HCT116 (cell line): ENCODE data around the gene CFAP43. TPM values are rescaled to one million over a fixed set of nuclear protein-coding genes. Genes with fewer than 3 reads are reported as not detected.

ENCODE experiments used
- ATAC-seq: fragments of 200-7000 bp; cut with Tn5 transposase; 2 replicates; pipeline ENCODE4 v1.9.1; 2020; ENCODE audit warnings: mild to moderate bottlenecking, moderate library complexity
- BruUV-seq: library from RNA; stranded (reverse); fragments of 400-500 nt; replicated peaks from 2 replicates; lab custom pipeline; 2021; lab: Mats Ljungman, UMichigan
- CTCF ChIA-PET: fragments of 300-600 bp; sonication (Branson Sonifier 250); formaldehyde crosslinking; loops from one replicate; lab custom pipeline; 2021; ENCODE audit warnings: antibody characterized with exemption; lab: Charles Lee
- POLR2A ChIA-PET: fragments of 300-600, 350-600 bp; sonication (Branson Sonifier 250); formaldehyde crosslinking; loops from one replicate; lab custom pipeline; 2021; ENCODE audit warnings: antibody characterized with exemption; lab: Charles Lee
- RAD21 ChIA-PET, 2 experiments: fragments of 300-600 bp; sonication (Branson Sonifier 250); formaldehyde crosslinking; loops; one replicate each; lab custom pipeline; 2023; ENCODE audit warnings: low total read pairs in 2 of 2; ENCODE audit not compliant: uncharacterized antibody in 2 of 2, unreplicated experiment in 2 of 2, low non-redundant PET in 1 of 2; lab: Charles Lee
- DNase-seq: peaks from one replicate; pipeline ENCODE4 v3.0.0-alpha.2; 2010; ENCODE audit warnings: low read depth, low spot score
- H2AFZ ChIP-seq: fragments of 200-600 bp; shearing (Covaris generic), sonication (generic); 2 replicates; pipeline ENCODE4 v1.6.1; 2017; ENCODE audit warnings: low read depth, mixed run types, mixed read lengths, antibody characterized with exemption, low read length; ENCODE audit not compliant: poor library complexity, severe bottlenecking
- H3K27ac ChIP-seq: 2 replicates; pipeline ENCODE4 v1.5.1; 2012; ENCODE audit warnings: low read depth, low read length
- H3K27me3 ChIP-seq: fragments of 200-600 bp; sonication (generic); 2 replicates; pipeline ENCODE4 v1.6.1; 2016; ENCODE audit warnings: mixed run types, low read length, mixed read lengths; ENCODE audit not compliant: insufficient read depth
- H3K36me3 ChIP-seq, 2 experiments: fragments of 200-500 bp in 1 of 2; fragments of 200-600 bp in 1 of 2; sonication (Bioruptor generic) in 1 of 2; sonication (generic) in 1 of 2; 2 replicates each; pipeline versions ENCODE4 v1.5.1 to v1.6.1; 2014 to 2016; ENCODE audit warnings: low read length in 2 of 2, inconsistent platforms in 1 of 2, mixed read lengths in 1 of 2, mixed run types in 1 of 2; ENCODE audit not compliant: insufficient read depth in 2 of 2, control insufficient read depth in 1 of 2
- H3K4me1 ChIP-seq, 2 experiments: fragments of 200-600 bp in 1 of 2; sonication (generic) in 1 of 2; 2 replicates each; pipeline versions ENCODE4 v1.5.1 to v1.6.1; 2012 to 2017; ENCODE audit warnings: low read length in 2 of 2, inconsistent platforms in 1 of 2, mild to moderate bottlenecking in 1 of 2, mixed read lengths in 1 of 2, mixed run types in 1 of 2, moderate library complexity in 1 of 2; ENCODE audit not compliant: insufficient read depth in 2 of 2, control insufficient read depth in 1 of 2
- H3K4me2 ChIP-seq: fragments of 200-600 bp; sonication (generic); 2 replicates; pipeline ENCODE4 v1.6.1; 2017; ENCODE audit warnings: mixed run types, low read length, mixed read lengths
- H3K4me3 ChIP-seq, 2 experiments: fragments of 200-600 bp in 1 of 2; sonication (generic) in 1 of 2; replicated peaks in 1 of 2; 2 replicates each; pipeline ENCODE4 v1.5.1; 2011 to 2016; ENCODE audit warnings: low read length in 2 of 2, control low read depth in 1 of 2, low read depth in 1 of 2, mild to moderate bottlenecking in 1 of 2, mixed read lengths in 1 of 2, mixed run types in 1 of 2
- H3K79me2 ChIP-seq: fragments of 200-600 bp; sonication (generic); 2 replicates; pipeline ENCODE4 v1.6.1; 2017; ENCODE audit warnings: mild to moderate bottlenecking, mixed run types, low read length, moderate library complexity, mixed read lengths; ENCODE audit not compliant: insufficient read depth
- H3K9ac ChIP-seq: fragments of 200-600 bp; sonication (generic); 2 replicates; pipeline ENCODE4 v1.6.1; 2016; ENCODE audit warnings: low read length, mixed read lengths
- H3K9me2 ChIP-seq: fragments of 200-600 bp; sonication (generic), shearing (Covaris generic); 2 replicates; pipeline ENCODE4 v1.6.1; 2017; ENCODE audit warnings: mixed run types, mild to moderate bottlenecking, moderate library complexity; ENCODE audit not compliant: insufficient read depth
- H3K9me3 ChIP-seq, 2 experiments: fragments of 200-500 bp in 1 of 2; fragments of 200-600 bp in 1 of 2; sonication (Bioruptor generic) in 1 of 2; sonication (generic) in 1 of 2; 2 replicates each; pipeline ENCODE4 v1.6.1; 2014 to 2017; ENCODE audit warnings: low read length in 2 of 2, mixed read lengths in 2 of 2, inconsistent platforms in 1 of 2, low read depth in 1 of 2, mild to moderate bottlenecking in 1 of 2, mixed run types in 1 of 2, moderate library complexity in 1 of 2; ENCODE audit not compliant: control insufficient read depth in 1 of 2, insufficient read depth in 1 of 2
- H4K20me1 ChIP-seq: fragments of 200-600 bp; sonication (generic), shearing (Covaris generic); 2 replicates; pipeline ENCODE4 v1.6.1; 2017; ENCODE audit warnings: mixed run types, mild to moderate bottlenecking, moderate library complexity; ENCODE audit not compliant: insufficient read depth
- CEBPB ChIP-seq: IDR thresholded peaks from 2 replicates; pipeline ENCODE4 v1.6.1; 2012; ENCODE audit warnings: low read depth
- RAD21 ChIP-seq: IDR thresholded peaks from 2 replicates; pipeline ENCODE4 v1.6.1; 2012; ENCODE audit warnings: low read depth, mild to moderate bottlenecking
- SRF ChIP-seq: IDR thresholded peaks from 2 replicates; pipeline ENCODE4 v1.6.1; 2012; ENCODE audit warnings: low read depth
- intact Hi-C: fragments of 100-400 bp; cut with micrococcal nuclease; formaldehyde crosslinking; loops from 2 replicates; pipeline ENCODE4 v1.10.0; 2022
- microRNA counts: library from miRNA; unstranded; fragments of <30 nt; microRNA quantifications from one replicate; lab custom pipeline; 2015
- microRNA-seq: library from miRNA; unstranded; fragments of <30 nt; microRNA quantifications from one replicate; pipeline ENCODE4, GENCODE V29; 2016; ENCODE audit warnings: borderline number of aligned reads
- total RNA-seq: library from RNA; stranded (reverse); gene quantifications from one replicate; pipeline ENCODE4 v1.2.1, GENCODE V29; 2021; ENCODE audit not compliant: unreplicated experiment
- TF ChIP-seq, protein P1 (sequence below), 3 experiments: fragments of 200-600 bp in 1 of 3; sonication (generic) in 1 of 3; IDR thresholded peaks in 2 of 3; conservative IDR thresholded peaks in 1 of 3; 2 replicates each; pipeline ENCODE4 v1.5.1; 2012 to 2017; ENCODE audit warnings: low read depth in 2 of 3, low read length in 2 of 3, antibody characterized with exemption in 1 of 3, borderline replicate concordance in 1 of 3, control low read depth in 1 of 3, mild to moderate bottlenecking in 1 of 3, mixed read lengths in 1 of 3, mixed run types in 1 of 3, moderate library complexity in 1 of 3; ENCODE audit not compliant: insufficient read depth in 1 of 3

Gene CFAP43
- total RNA-seq, 1 experiment from 2014 or later, result 4.0 TPM

DNA sequence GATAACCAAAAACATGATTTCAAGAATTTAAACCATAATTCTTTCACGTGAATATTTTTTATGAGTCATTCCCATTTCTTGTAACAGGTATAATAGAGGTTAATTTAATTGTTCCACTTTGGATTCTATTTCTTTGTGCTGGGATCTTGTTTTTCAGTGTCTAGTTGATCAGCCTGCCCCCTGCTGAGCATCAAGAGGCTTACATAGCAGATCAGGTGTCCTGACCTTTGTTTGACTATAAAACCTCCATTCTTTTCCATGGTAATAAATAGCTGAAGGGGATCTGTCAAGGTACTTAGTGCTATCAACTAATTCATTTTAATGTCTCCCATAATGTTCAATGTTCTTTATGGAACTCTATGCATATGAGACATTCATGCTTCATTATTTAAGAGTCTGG is 151.4 kb downstream of the CFAP43 start:
- ChIA-PET CTCF (interaction anchor here (0.6 to 1.6 kb wide), 6 partner anchors 35 to 193 kb away, joined by 3 to 7 read pairs (median 4); partner anchors contain the start of gene SFR1), RAD21 (interaction anchor here in 1 of 2 experiments (1.1 kb wide), 1 partner anchor 42 kb away, joined by 3 read pairs; no protein-coding TSS in a partner anchor)
- Histone ChIP-seq H3K9me3 (no peaks in the 10 kb centered on the region), H3K4me3 (no peak overlapping the region), H3K36me3 (no peaks in the 10 kb centered on the region), H3K27me3 (no peaks in the 10 kb centered on the region), H2AFZ (peak overlapping the region; percentile 64), H3K79me2 (no peaks in the 10 kb centered on the region), H3K4me2 (no peak overlapping the region), H3K9ac (no peak overlapping the region), H3K4me1 (peaks cover 14 to 26% of the 10 kb centered on the region in 2 experiments)
- no TSS peak for BruUV-seq
- intact Hi-C loops, result loop anchor here (1.0 to 2.0 kb wide), 2 partner anchors 42 to 192 kb away; partner anchors contain the start of gene SFR1
- peak; percentile 59 for DNase-seq
- TF ChIP-seq, protein P1, sequence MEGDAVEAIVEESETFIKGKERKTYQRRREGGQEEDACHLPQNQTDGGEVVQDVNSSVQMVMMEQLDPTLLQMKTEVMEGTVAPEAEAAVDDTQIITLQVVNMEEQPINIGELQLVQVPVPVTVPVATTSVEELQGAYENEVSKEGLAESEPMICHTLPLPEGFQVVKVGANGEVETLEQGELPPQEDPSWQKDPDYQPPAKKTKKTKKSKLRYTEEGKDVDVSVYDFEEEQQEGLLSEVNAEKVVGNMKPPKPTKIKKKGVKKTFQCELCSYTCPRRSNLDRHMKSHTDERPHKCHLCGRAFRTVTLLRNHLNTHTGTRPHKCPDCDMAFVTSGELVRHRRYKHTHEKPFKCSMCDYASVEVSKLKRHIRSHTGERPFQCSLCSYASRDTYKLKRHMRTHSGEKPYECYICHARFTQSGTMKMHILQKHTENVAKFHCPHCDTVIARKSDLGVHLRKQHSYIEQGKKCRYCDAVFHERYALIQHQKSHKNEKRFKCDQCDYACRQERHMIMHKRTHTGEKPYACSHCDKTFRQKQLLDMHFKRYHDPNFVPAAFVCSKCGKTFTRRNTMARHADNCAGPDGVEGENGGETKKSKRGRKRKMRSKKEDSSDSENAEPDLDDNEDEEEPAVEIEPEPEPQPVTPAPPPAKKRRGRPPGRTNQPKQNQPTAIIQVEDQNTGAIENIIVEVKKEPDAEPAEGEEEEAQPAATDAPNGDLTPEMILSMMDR (IDR thresholded peaks at IDR 0.05 in 2 of 3, conservative IDR thresholded peaks at IDR 0.05 in 1 of 3; ENCODE audit: borderline replicate concordance in 1 of 3, insufficient read depth in 1 of 3, low read depth in 2 of 3, low read length in 2 of 3), result peak; percentile 60 to 69 (median 63); a peak in 5 of 6 replicates
- TF ChIP-seq SRF (no peak), RAD21 (peak; percentile 60), CEBPB (0 out of 2 replicates have a peak, but pooled peaks have one; percentile 21)
- TF ChIP-seq, all 23 proteins: peak for 3
- POLR2A ChIA-PET, result interaction anchor here (1.2 kb wide), 1 partner anchor 192 kb away, joined by 3 read pairs; no protein-coding TSS in a partner anchor
- Histone ChIP-seq H3K9me2 (no peaks in the 10 kb centered on the region), H3K27ac (no peak overlapping the region), H4K20me1 (no peaks in the 10 kb centered on the region)
- ATAC-seq, result peak; percentile 78

MicroRNAs encoded within 50 kb of the gene (microRNA counts, 767-probe panel; counts per million panel counts)
- microRNA hsa-miR-609 (lab: Ali Mortazavi, UCI), result not detected

Small RNA genes within 50 kb of the gene (microRNA-seq; reads per million reads assigned to microRNA genes)
- gene MIR4482 (not detected), gene MIR609 (not detected)

Other genes starting within 250 kb of the CFAP43 start
- 3.5 TPM for gene COL17A1, start 146.5 kb downstream of the CFAP43 start, total RNA-seq
- 38.5 TPM for gene SFR1, start 110.2 kb downstream of the CFAP43 start, total RNA-seq
- gene GSTO1, start 22.5 kb upstream of the CFAP43 start, total RNA-seq, result 179 TPM
- gene GSTO2, start 36.8 kb upstream of the CFAP43 start, total RNA-seq, result 115 TPM
- 12.0 TPM for gene ITPRIP, start 106.1 kb upstream of the CFAP43 start, total RNA-seq
- gene CFAP58, start 121.5 kb upstream of the CFAP43 start, total RNA-seq, result 0.91 TPM